ENCODE data around the gene RAB7B. TPM values are rescaled to one million over a fixed set of nuclear protein-coding genes. Genes with fewer than 3 reads are reported as not detected.

Gene RAB7B
- total and polyA plus RNA-seq, 9 donors = 0.12 to 11.5 (median 3.6) TPM

GRCh38 chr1:205971082-205971481 is 32.1 kb downstream of the RAB7B start:
- TF ChIP-seq, protein P1, sequence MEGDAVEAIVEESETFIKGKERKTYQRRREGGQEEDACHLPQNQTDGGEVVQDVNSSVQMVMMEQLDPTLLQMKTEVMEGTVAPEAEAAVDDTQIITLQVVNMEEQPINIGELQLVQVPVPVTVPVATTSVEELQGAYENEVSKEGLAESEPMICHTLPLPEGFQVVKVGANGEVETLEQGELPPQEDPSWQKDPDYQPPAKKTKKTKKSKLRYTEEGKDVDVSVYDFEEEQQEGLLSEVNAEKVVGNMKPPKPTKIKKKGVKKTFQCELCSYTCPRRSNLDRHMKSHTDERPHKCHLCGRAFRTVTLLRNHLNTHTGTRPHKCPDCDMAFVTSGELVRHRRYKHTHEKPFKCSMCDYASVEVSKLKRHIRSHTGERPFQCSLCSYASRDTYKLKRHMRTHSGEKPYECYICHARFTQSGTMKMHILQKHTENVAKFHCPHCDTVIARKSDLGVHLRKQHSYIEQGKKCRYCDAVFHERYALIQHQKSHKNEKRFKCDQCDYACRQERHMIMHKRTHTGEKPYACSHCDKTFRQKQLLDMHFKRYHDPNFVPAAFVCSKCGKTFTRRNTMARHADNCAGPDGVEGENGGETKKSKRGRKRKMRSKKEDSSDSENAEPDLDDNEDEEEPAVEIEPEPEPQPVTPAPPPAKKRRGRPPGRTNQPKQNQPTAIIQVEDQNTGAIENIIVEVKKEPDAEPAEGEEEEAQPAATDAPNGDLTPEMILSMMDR (IDR thresholded peaks at IDR 0.05) = no peak
- TF ChIP-seq EP300 (IDR thresholded peaks at IDR 0.05) = no peak
- TF ChIP-seq POLR2A (IDR thresholded peaks at IDR 0.05) = no peak
- Histone ChIP-seq H3K4me1 (ENCODE audit: insufficient read depth) (no peaks in the 10 kb centered on the region), H3K27ac (no peak overlapping the region), H3K27me3 (no peaks in the 10 kb centered on the region), H3K36me3 (no peaks in the 10 kb centered on the region), H3K9me3 (no peaks in the 10 kb centered on the region), H3K4me3 (no peak overlapping the region)
- WGBS, 3 donors = 67 to 74% (median 67%) methylated on average over 4 of the region's 4 CpGs
- intact Hi-C loops (cut with DNase I) = loop anchor here in 2 of 4 donors (10.0 kb wide), 2 partner anchors 56 to 306 kb away; no protein-coding TSS in a partner anchor
- no peak for DNase-seq

GRCh38 chr1:205970486-205970885 is 32.7 kb downstream of the RAB7B start:
- Histone ChIP-seq H3K27me3 (no peaks in the 10 kb centered on the region), H3K4me3 (no peak overlapping the region), H3K36me3 (no peaks in the 10 kb centered on the region), H3K27ac (no peak overlapping the region), H3K9me3 (no peaks in the 10 kb centered on the region), H3K4me1 (ENCODE audit: insufficient read depth) (no peaks in the 10 kb centered on the region)
- intact Hi-C loops (cut with DNase I) = loop anchor here in 2 of 4 donors (10.0 kb wide), 2 partner anchors 56 to 306 kb away; no protein-coding TSS in a partner anchor
- DNase-seq = no peak
- WGBS, 3 donors = 7 to 39% (median 13%) methylated on average over 1 of the region's 1 CpG
- TF ChIP-seq POLR2A (IDR thresholded peaks at IDR 0.05) (no peak), EP300 (IDR thresholded peaks at IDR 0.05) (no peak)
- TF ChIP-seq, protein P1 (IDR thresholded peaks at IDR 0.05) = no peak

DNA sequence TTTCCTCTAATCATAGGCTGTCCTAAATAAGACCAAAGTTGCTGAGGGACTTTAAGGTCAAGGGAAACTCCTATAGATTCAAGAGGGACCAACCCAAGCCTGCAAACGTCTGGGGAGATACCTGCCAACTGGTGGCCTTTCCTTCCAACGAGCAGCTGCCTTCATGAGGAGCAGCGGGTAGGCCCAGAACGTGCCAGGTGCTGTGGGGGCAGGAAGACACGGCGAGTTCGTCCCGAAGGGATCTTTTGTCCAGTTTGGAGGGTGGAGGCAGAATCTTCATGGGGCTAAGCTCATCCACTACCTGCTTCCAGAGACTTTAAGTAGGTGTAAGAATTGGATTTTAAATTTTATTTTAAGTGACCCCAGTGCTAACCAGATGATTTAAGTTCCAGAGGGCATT is 34.0 kb downstream of the RAB7B start:
- WGBS, 3 donors = 89 to 92% (median 90%) methylated on average over 8 of the region's 8 CpGs
- TF ChIP-seq EP300 (IDR thresholded peaks at IDR 0.05) = no peak
- TF ChIP-seq, protein P1 (IDR thresholded peaks at IDR 0.05) = no peak
- Histone ChIP-seq H3K27me3 (no peaks in the 10 kb centered on the region), H3K4me3 (no peak overlapping the region), H3K27ac (no peak overlapping the region), H3K36me3 (no peaks in the 10 kb centered on the region), H3K9me3 (no peaks in the 10 kb centered on the region), H3K4me1 (ENCODE audit: insufficient read depth) (no peaks in the 10 kb centered on the region)
- intact Hi-C loops (cut with DNase I) = loop anchor here in 1 of 4 donors (5.0 kb wide), 1 partner anchor 47 kb away; no protein-coding TSS in a partner anchor
- DNase-seq = no peak

DNA sequence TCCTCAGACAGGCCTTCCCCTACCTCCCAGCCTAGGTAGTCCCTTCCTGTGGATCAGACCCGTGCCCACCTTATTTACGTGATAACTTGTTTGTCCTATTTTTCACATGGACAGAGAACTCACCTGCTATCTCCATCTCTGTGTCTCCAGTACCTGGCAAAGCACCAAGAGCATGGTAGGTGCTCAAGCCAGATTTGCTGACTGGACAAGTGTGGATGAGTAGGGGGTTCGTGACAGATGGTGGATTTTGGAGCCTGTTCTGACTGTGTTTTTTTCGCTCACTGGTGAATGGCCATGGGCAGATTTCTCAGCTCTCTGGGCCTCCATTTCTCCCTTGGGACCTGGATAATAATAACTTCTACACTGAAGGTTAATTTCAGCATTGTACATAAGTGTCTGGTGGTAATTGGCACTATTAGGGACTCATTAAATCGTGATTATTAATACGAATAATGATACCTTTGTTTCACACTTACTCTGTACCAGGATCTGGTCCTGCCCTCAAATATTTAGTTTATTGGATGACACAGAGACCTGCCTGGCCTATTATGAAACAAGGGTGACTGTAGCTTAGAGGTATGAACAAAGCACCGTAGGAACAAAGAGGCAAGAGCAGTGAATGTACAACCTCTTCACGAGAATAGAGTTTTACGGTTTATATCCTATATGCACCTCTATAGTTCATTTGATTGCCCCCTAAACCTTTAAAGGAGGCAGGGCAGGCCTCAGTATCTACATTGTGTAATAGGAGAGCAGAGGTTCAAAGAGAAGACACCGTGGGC is 35.5 kb downstream of the RAB7B start:
- no peaks in the 10 kb centered on the region for H3K9me3 ChIP-seq
- TF ChIP-seq POLR2A (IDR thresholded peaks at IDR 0.05) (no peak), EP300 (IDR thresholded peaks at IDR 0.05) (no peak)
- TF ChIP-seq, protein P1 (IDR thresholded peaks at IDR 0.05) = no peak
- H3K36me3 ChIP-seq = no peaks in the 10 kb centered on the region
- intact Hi-C loops (cut with DNase I) = loop anchor here in 1 of 4 donors (5.0 kb wide), 1 partner anchor 45 kb away; no protein-coding TSS in a partner anchor
- no peak overlapping the region for H3K4me3 ChIP-seq
- WGBS, 3 donors = 78 to 91% (median 85%) methylated on average over 10 of the region's 10 CpGs
- H3K27ac ChIP-seq = no peak overlapping the region
- no peaks in the 10 kb centered on the region for H3K27me3 ChIP-seq
- no peak for DNase-seq
- no peaks in the 10 kb centered on the region for H3K4me1 ChIP-seq (ENCODE audit: insufficient read depth)

All from ovary (tissue), 9 donors.